GM12872 (cell line): ENCODE results near the gene F7.

Experiments
- TF ChIP-seq, protein P1 (sequence below): IDR thresholded peaks from 3 replicates; pipeline ENCODE4 v1.5.1; 2011; ENCODE audit warnings: low read depth, mild to moderate bottlenecking, low read length, moderate library complexity; ENCODE audit not compliant: insufficient read depth

F7 gene

DNA sequence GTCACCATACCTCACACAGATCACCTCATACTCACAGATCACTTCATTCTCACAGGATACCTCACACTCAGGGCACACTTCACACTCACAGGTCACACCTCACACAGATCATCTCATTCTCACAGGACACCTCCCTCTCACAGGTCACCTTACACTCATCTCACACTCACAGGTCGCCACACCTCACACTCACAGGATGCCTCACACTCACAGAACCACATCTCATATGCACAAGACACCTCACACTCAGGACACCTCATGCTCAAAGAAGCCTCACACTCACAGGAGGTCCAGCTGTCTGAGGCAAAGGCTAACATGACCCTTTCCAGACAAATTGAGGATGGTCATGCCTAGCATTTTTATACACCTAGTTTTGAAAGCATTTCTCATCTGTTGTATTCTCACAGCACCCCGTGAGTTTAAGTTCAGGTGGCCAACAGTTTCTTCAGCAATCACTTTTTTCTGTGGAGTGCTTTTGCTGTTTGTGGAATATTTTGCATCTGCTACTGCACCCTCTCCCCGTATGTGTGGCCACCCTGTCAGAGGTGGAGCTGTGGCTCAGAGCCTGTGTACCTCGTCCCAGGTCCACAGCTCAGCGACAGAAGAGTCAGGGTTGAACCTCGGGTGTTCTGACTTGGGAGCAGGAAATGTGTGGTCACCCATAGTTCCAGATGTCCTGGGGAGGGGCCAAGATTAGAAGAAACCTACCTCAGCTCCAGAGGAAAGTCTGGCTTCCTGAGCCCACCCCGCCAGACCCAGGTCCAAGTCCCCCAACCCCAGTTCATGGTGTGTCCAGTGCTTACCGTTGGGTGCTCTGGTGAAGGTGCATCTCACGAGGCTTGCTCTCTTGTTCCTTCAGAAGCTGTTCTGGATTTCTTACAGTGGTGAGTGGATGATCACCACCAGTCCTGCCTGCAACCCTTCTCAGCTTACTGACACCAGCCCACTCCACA is 7.6 kb downstream of the F7 start:
- TF ChIP-seq, protein P1, sequence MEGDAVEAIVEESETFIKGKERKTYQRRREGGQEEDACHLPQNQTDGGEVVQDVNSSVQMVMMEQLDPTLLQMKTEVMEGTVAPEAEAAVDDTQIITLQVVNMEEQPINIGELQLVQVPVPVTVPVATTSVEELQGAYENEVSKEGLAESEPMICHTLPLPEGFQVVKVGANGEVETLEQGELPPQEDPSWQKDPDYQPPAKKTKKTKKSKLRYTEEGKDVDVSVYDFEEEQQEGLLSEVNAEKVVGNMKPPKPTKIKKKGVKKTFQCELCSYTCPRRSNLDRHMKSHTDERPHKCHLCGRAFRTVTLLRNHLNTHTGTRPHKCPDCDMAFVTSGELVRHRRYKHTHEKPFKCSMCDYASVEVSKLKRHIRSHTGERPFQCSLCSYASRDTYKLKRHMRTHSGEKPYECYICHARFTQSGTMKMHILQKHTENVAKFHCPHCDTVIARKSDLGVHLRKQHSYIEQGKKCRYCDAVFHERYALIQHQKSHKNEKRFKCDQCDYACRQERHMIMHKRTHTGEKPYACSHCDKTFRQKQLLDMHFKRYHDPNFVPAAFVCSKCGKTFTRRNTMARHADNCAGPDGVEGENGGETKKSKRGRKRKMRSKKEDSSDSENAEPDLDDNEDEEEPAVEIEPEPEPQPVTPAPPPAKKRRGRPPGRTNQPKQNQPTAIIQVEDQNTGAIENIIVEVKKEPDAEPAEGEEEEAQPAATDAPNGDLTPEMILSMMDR: no peak

DNA sequence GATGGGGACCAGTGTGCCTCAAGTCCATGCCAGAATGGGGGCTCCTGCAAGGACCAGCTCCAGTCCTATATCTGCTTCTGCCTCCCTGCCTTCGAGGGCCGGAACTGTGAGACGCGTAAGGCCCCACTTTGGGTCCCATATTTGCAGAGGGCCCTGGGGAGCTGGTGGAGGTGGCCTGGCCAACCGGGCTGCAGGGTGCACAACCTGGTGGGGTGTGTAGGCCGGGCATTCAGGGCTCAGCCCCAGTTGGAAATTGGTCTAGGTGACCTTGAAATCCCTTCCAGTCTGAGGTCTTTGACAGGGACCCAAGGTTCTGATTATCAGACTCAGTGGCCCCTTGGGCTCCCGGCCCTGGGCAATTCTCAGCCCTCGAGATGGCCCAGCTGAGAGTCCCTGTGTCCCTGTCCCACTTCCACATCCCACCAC is 8.3 kb downstream of the F7 start:
- TF ChIP-seq, protein P1: no peak

DNA sequence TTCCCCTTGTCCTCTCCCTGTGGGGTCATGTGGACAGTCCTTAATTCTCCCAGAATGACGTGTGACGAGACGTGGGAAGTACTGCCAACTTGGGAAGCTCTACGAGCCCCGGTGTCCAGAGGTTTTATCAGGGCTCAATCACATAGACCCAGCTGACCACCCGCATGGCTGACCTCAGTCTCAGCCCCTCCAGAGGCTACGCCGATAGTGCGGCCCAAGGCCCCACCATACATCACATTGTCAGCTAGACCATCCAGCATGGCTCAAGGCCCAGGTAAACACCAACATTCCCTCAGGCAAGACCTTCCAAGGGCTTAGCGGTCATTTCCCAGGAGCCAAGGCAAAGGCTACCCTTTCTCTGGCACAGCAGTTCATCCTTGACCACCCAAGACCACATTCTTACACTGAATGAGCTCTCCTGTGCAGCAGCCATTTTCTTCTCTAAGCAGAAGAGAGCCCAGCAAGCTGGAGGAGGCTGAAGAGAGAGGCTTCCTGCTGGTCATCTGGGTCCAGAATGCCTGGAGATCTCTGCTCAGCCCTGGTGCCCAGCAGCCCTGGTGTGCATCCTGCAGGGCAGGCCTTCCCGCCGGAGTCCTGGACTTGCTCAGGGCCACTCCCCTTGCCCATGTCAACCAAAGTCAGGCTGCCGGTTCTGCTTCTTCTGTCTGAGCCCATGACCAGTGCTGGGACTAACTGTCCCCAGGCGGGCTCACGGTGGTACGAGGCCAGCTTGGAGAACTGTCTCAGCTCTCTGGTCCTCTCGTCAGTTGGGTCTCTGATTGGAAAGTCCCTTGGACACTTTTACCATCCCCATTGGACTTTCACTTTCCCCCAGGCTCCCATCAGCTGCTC is 9.1 kb downstream of the F7 start:
- TF ChIP-seq, protein P1: no peak

DNA sequence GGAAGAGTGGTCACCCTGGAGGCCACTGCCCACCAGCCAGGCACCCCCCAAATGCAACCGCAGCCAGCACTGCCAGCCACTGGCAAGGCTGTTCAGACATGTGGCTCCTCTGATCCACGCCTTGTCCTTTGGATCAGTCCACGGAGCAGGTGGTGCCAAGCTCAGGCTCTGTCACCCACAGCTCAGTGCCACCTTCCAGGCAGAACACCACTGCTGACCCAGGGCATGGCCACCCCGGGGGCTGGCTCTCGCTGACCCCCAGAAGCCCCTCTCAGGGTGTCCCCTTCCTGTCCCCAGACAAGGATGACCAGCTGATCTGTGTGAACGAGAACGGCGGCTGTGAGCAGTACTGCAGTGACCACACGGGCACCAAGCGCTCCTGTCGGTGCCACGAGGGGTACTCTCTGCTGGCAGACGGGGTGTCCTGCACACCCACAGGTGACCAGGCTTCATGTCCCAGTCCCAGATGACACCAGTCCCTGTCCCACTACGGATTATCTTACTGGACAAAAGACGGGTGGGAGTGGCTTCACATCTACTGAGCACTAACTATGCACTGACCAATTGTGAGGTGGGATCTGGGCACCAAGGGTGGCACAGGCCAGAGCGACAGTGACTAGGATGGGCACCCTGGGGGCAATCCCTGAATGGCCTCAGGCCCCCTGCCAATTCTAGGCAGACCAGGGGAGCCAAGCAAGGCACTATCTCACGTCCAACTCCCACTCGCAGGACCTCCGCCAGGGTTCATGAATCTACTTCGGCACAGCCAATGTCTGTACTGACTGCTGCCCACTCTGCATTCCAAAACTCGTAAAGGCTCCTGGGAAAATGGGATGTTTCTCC is 10.0 kb downstream of the F7 start:
- TF ChIP-seq, protein P1: no peak

DNA sequence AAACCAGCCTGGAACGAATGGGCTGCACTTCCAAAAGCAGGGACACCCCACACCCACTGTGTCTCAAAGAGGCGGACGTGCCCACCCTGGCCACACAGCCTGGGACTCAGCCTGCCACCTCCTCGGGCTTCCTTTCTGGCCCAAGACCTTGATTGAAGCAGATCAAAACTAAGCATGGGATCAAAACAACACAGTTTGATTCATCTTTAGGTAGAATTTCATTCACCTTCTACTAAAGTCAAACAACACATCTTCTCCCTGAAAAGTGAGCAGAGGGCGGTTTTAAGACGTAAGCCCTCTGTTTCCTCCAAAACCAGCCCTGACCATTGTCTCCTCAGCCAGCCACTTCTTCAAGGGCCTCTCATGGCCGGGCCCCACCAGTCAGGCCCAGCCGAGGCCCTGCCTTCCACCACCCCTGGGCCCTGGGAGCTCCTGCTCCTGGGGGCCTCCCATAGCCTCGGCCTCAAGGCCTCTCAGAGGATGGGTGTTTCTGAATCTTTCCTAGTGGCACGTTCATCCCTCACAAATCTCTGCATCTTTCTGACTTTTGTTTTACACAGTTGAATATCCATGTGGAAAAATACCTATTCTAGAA is 10.7 kb downstream of the F7 start:
- TF ChIP-seq, protein P1: no peak

DNA sequence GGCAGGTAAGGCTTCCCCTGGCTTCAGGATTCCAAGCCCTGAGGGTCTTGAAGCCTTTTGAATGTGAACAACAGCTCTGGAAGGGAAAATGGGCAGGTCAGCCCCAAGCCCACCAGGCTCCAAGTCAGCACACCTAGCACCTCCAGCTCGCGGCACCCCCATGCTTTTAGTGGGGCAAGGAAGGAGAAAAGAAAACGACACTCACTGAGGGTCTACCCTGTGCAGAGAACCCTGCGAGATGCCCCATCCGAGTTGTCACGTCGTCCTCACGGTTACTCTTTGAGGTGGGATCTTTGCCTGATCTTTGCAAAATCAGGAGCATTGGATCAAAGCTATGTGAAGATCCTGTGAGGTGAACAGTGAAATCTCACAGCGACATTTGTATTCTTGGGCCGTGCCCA is 11.3 kb downstream of the F7 start:
- TF ChIP-seq, protein P1: no peak
